Rectal smooth muscle tissue (tissue), 1 donor: ENCODE data around the gene GPR155.
"Not testable (repeated sequence)": the region's sequence is repeated elsewhere in the genome, so short reads cannot be mapped to it uniquely, and the experiment has no call there.

ENCODE experiments used
- H3K27ac ChIP-seq: one replicate; pipeline ENCODE4 v1.7.0; 2013; ENCODE audit warnings: low read depth, low read length, inconsistent platforms
- H3K27me3 ChIP-seq: one replicate; pipeline ENCODE4 v1.7.0; 2013; ENCODE audit warnings: low read length; ENCODE audit not compliant: control insufficient read depth, insufficient read depth
- H3K36me3 ChIP-seq: one replicate; pipeline ENCODE4 v1.7.0; 2013; ENCODE audit warnings: low read length; ENCODE audit not compliant: control insufficient read depth, insufficient read depth
- H3K4me1 ChIP-seq: one replicate; pipeline ENCODE4 v1.7.0; 2013; ENCODE audit warnings: low read length; ENCODE audit not compliant: control insufficient read depth, insufficient read depth
- H3K4me3 ChIP-seq: one replicate; pipeline ENCODE4 v1.7.0; 2013; ENCODE audit warnings: low read length
- H3K9ac ChIP-seq: one replicate; pipeline ENCODE4 v1.7.0; 2013; ENCODE audit warnings: low read length

The GPR155 gene

GRCh38 chr2:174410039-174410438 is 76.8 kb downstream of the GPR155 start:
- not testable (repeated sequence) for H3K27me3 ChIP-seq, H3K9ac ChIP-seq, H3K27ac ChIP-seq, H3K4me1 ChIP-seq, H3K36me3 ChIP-seq, H3K4me3 ChIP-seq

GRCh38 chr2:174403628-174404027 is 83.2 kb downstream of the GPR155 start:
- Histone ChIP-seq H3K36me3 (no peaks in the 10 kb centered on the region), H3K4me3 (no peak overlapping the region)

GRCh38 chr2:174400853-174401252 is 86.0 kb downstream of the GPR155 start:
- Histone ChIP-seq H3K9ac (no peak overlapping the region), H3K4me3 (no peak overlapping the region), H3K4me1 (peaks cover 4% of the 10 kb centered on the region), H3K36me3 (no peaks in the 10 kb centered on the region), H3K27ac (no peak overlapping the region), H3K27me3 (no peaks in the 10 kb centered on the region)

More at GRCh38 chr2:174403628-174404027, 83.2 kb downstream of the GPR155 start:
- no peak overlapping the region for H3K27ac ChIP-seq
- H3K9ac ChIP-seq = no peak overlapping the region
- H3K27me3 ChIP-seq = no peaks in the 10 kb centered on the region
- H3K4me1 ChIP-seq = no peaks in the 10 kb centered on the region

- H3K9ac ChIP-seq = no peak overlapping the region
- peaks cover 9% of the 10 kb centered on the region for H3K4me1 ChIP-seq
- H3K27me3 ChIP-seq = no peaks in the 10 kb centered on the region
- H3K36me3 ChIP-seq = no peaks in the 10 kb centered on the region
- H3K4me3 ChIP-seq = no peak overlapping the region
- H3K27ac ChIP-seq = no peak overlapping the region
Observed at GRCh38 chr2:174399171-174399570, 87.7 kb downstream of the GPR155 start.

GRCh38 chr2:174397773-174398172 is 89.1 kb downstream of the GPR155 start:
- Histone ChIP-seq H3K27me3 (no peaks in the 10 kb centered on the region), H3K9ac (no peak overlapping the region), H3K27ac (no peak overlapping the region), H3K36me3 (no peaks in the 10 kb centered on the region), H3K4me3 (no peak overlapping the region), H3K4me1 (peaks cover 14% of the 10 kb centered on the region)

- no peaks in the 10 kb centered on the region for H3K36me3 ChIP-seq
- peak overlapping the region; percentile 57 for H3K9ac ChIP-seq
- H3K4me3 ChIP-seq = peak overlapping the region; percentile 84
- peak overlapping the region; percentile 79 for H3K27ac ChIP-seq
- peaks cover 14% of the 10 kb centered on the region for H3K4me1 ChIP-seq
- H3K27me3 ChIP-seq = no peaks in the 10 kb centered on the region
Observed at GRCh38 chr2:174395969-174396630, 90.7 kb downstream of the GPR155 start.

- H3K4me3 ChIP-seq = peak within 1 kb of the TSS; percentile 84
- peak within 1 kb of the TSS; percentile 76 for H3K9ac ChIP-seq
- peaks cover 14% of the 10 kb centered on the region for H3K4me1 ChIP-seq
- H3K27ac ChIP-seq = peak within 1 kb of the TSS; percentile 79
- no peaks in the 10 kb centered on the region for H3K36me3 ChIP-seq
- H3K27me3 ChIP-seq = no peaks in the 10 kb centered on the region
Observed at GRCh38 chr2:174395284-174395968, 91.4 kb downstream of the GPR155 start, which contains the start of gene SCRN3. Gene SCRN3, plus strand, starts transcription at chr2:174395730. Its CDS starts 2,554 bp downstream, at chr2:174398284.

GRCh38 chr2:174392706-174393105 is 94.1 kb downstream of the GPR155 start:
- Histone ChIP-seq H3K27ac (no peak overlapping the region), H3K4me3 (no peak overlapping the region), H3K4me1 (peaks cover 14% of the 10 kb centered on the region), H3K27me3 (no peaks in the 10 kb centered on the region), H3K9ac (no peak overlapping the region), H3K36me3 (no peaks in the 10 kb centered on the region)

- not testable (repeated sequence) for H3K27me3 ChIP-seq, H3K4me3 ChIP-seq, H3K36me3 ChIP-seq, H3K27ac ChIP-seq, H3K9ac ChIP-seq
- H3K4me1 ChIP-seq = peaks cover 10% of the 10 kb centered on the region
Observed at GRCh38 chr2:174390303-174390702, 96.5 kb downstream of the GPR155 start.

- no peak overlapping the region for H3K27ac ChIP-seq
- H3K4me1 ChIP-seq = peaks cover 7% of the 10 kb centered on the region
- H3K27me3 ChIP-seq = no peaks in the 10 kb centered on the region
- H3K9ac ChIP-seq = no peak overlapping the region
- peaks cover 3% of the 10 kb centered on the region for H3K36me3 ChIP-seq
- no peak overlapping the region for H3K4me3 ChIP-seq
Observed at GRCh38 chr2:174389542-174389941, 97.3 kb downstream of the GPR155 start.

- not testable (repeated sequence) for H3K27me3 ChIP-seq, H3K27ac ChIP-seq, H3K36me3 ChIP-seq, H3K4me1 ChIP-seq, H3K9ac ChIP-seq, H3K4me3 ChIP-seq
Observed at GRCh38 chr2:174388706-174389105, 98.1 kb downstream of the GPR155 start.

GRCh38 chr2:174385201-174385600 is 101.6 kb downstream of the GPR155 start:
- H3K9ac ChIP-seq = no peak overlapping the region
- no peak overlapping the region for H3K27ac ChIP-seq
- peaks cover 3% of the 10 kb centered on the region for H3K36me3 ChIP-seq
- no peaks in the 10 kb centered on the region for H3K27me3 ChIP-seq
- H3K4me3 ChIP-seq = no peak overlapping the region
- no peaks in the 10 kb centered on the region for H3K4me1 ChIP-seq

- no peak overlapping the region for H3K4me3 ChIP-seq
- H3K36me3 ChIP-seq = peaks cover 4% of the 10 kb centered on the region
- no peak overlapping the region for H3K27ac ChIP-seq
Observed at GRCh38 chr2:174383796-174384195, 103.0 kb downstream of the GPR155 start.

More at GRCh38 chr2:174383796-174384195, 103.0 kb downstream of the GPR155 start:
- no peak overlapping the region for H3K9ac ChIP-seq
- no peaks in the 10 kb centered on the region for H3K4me1 ChIP-seq
- no peaks in the 10 kb centered on the region for H3K27me3 ChIP-seq
